ENCODE data around the gene TIMP4.

The TIMP4 gene

DNA sequence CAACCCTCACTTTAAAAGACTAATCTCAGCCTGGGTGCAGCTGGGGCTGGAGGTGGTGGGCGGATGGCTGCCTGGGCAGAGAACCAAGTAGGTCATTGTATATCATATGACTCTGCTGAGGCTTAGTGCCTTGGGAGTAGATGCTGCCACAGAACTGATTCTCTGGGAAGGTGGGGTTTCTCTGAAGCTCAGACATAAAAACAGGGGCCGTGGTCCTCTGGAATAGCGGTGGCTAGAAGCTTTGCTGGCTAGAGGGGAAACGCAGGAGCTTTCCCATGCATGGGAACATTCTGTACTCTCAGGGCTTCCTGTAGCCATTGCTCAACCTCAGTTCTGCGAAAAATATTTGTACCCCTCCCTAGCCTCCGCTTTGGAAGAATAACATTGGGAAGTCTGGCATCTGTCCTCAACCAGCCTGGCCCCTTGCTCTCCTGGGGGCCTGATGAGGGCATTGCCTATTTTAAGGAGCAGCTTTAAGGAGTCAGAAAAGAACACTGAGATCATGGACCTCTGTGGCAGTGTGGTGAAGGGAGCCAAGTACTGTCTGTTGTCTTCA is 14.7 kb downstream of the TIMP4 start:
- DNase-seq: no peak

DNA sequence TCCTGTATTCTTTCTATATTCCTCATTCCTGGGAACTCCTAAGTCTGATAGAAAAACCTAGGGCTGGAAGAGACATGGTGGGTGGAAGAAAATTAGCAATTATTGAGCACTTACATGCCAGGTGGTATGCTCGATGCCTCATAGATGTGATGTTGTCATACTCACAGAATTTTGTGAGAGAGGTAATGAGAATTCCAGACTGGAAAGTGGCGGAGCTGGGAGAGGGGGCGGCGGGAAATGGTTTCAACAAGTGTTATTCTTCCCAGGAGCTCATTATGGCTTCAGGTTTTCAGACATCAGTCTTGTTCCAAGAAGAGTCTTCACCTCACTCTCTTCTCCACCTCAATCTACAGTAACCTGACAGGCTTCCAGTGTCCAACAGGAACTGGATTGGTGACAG is 16.2 kb downstream of the TIMP4 start:
- no peak for DNase-seq

DNA sequence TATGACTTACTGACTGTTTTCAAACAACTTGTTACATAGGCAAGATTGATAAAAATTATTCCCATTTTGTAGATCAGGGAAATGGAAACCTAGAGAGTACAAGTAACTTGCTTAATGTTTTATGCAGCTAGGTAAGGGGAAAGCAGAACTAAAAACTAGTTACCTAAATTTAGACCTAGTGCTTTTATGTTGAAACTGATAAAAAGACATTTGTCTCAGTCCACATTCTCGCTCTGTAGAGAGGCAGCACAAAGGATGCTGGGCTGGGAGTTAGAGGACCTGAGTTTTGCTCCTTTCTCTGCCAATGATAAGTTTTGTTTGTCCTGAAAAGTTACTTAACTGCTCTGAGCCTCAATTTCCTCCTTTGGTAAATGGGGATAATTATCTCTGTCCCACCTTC is 17.4 kb downstream of the TIMP4 start:
- DNase-seq: no peak

GRCh38 chr3:12139111-12139511 is 19.6 kb downstream of the TIMP4 start:
- DNase-seq: no peak

GRCh38 chr3:12138044-12138443 is 20.7 kb downstream of the TIMP4 start:
- DNase-seq: no peak

GRCh38 chr3:12136371-12136770 is 22.3 kb downstream of the TIMP4 start:
- DNase-seq: no peak

- no peak for DNase-seq
Observed at GRCh38 chr3:12135029-12135657, 23.6 kb downstream of the TIMP4 start.

DNA sequence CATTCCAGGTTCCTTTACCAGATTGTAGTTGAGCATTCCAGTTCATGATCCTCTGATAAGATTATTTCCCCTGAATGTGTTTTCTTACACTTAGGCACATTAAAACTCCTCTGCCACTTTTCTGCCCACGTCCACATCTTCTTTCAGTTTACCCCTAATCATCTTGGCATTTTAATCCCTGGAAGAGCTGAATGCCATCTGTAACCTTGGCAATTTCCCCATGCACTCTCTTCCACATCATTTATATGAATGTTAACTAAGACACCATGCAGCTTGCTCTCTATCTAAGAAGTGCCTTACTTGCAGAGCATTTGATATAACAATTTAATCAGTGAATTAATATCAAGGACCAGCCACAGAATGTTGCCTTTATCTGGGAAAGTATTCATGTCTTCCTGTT is 25.8 kb downstream of the TIMP4 start:
- DNase-seq: no peak

- no peak for DNase-seq
Observed at GRCh38 chr3:12131351-12132090, 27.2 kb downstream of the TIMP4 start.

DNA sequence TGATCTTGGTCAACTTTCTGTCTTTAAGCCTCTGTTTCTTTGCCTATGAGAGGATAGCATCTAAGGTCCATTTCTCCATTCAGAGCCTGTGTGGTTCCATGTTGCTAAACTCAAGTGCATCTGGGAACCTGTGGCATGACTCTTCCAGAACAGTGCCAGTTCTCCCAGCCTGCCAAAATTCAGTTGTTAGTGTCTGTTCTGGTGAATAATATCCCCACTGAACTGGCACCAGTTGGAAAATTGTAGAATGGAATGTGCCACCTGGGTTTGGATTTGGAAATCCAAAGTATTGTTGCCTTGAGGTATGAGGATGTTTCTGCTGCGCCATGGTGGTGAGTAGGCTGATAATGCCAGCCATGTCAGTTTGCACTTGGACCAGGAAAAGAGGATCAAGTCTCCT is 31.3 kb downstream of the TIMP4 start:
- DNase-seq: no peak

DNA sequence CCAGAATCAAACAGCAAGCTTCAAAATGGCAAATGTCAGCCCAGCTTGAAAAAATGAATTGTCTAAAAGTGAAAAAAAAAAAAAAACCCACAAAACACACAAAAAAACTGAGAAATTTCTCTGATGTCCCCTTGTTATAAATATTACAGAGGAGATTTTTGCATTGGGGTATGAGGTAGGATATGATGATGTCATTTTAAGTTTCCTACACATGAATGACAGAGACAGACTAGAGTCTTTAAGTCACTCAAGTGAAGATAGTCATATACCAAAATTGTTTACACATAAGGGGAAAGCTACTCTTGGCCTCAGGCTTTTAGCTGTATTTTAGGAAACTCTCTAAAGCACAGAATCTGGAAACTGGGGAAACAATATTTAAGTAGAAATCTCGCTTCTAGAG is 32.9 kb downstream of the TIMP4 start:
- no peak for DNase-seq

GRCh38 chr3:12121466-12121865 is 37.2 kb downstream of the TIMP4 start:
- DNase-seq: no peak

DNA sequence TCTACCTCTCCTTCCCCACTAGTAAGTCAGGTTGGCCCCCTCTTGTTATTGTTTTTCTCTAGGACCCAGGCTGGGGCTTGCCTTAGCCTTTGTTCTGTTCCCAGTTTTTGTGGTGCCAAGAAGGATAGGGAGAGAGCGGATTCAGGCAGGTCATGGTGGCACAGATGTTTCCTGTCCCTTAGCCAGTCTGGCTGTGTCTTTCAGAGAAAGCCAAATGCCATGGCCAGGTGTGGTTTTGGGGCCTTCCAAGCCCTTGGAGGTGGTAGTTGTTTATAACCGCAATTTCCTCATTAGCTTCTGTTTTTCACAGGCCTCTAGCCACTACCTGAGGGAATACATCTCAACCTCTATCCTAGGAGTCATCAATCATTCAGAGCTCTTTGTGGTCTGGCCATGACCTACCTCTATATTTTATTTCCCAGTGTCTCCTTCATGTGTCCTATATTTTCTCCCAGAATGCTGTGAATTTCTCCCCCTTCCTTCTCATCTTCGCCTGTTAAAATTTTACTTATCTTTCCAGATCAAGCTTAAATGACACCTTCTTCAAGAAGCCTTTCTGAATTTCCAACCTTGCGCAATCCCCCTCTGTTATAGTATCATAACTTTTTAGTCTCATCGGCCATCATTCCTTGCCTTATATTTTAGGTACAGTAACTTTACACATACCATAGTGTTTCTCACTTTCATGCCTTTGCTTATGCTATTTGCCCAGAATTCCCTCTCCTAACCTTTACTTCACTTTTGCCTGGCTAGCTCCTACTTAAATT is 38.2 kb downstream of the TIMP4 start:
- DNase-seq: no peak

- DNase-seq: no peak
Observed at GRCh38 chr3:12117473-12117872, 41.2 kb downstream of the TIMP4 start.

GRCh38 chr3:12116870-12117269 is 41.8 kb downstream of the TIMP4 start:
- no peak for DNase-seq

DNA sequence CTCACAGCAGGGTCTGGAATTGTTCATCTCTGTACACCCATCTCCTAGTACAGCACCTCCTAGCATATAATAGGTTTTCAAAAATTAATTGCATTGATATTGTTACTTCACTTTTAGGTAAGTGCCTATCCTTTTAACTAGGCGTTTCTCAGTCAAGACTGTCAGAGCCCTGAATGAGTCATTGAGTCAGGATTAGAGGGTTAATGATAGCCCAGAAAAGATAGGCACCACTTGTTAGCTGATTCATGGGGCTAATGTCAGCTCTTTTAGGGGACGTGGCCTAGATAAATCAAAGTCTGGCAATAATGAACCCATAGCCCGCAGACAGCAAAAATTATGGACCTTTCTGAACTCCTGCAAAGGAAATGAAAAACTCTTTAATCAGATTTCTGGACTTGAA is 42.9 kb downstream of the TIMP4 start:
- DNase-seq: no peak

DNA sequence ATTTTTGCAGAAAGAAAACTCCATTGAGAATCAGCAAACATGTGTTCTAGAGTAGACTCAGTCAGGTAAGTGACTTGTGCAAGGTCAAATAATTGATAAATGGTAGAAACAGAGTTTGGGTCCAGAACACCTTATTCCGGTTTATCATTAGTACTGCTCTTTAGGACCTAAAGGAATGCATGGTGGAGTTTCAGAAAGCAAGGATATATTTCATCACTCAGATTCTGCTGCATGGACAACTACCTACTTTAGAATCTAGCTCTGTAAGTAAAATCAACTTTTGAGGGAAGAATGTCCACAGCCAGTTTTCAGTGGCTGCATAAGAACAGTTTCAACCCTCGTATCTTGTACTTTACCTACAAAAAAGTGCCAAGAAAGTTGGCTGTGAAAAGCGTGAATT is 43.6 kb downstream of the TIMP4 start:
- DNase-seq: no peak

- DNase-seq: no peak
Observed at GRCh38 chr3:12114251-12114650, 44.5 kb downstream of the TIMP4 start.

- DNase-seq: no peak
Observed at GRCh38 chr3:12107071-12107713, 51.5 kb downstream of the TIMP4 start.
